GM23248 (cell line): ENCODE data around the gene TBX3. TPM values are rescaled to one million over a fixed set of nuclear protein-coding genes. Genes with fewer than 3 reads are reported as not detected.

Experiments used
- DNase-seq: peaks from one replicate; pipeline ENCODE4 v3.0.0-alpha.2; 2015
- H2AFZ ChIP-seq: fragments of 200-600 bp; sonication (generic); 2 replicates; pipeline ENCODE4 v1.6.1; 2016; ENCODE audit warnings: antibody characterized with exemption
- H3F3A ChIP-seq: fragments of 200-600 bp; sonication (generic); 2 replicates; pipeline ENCODE4 v1.6.1; 2016; ENCODE audit warnings: mild to moderate bottlenecking, antibody characterized with exemption, mixed run types; ENCODE audit not compliant: insufficient read depth
- H3K27ac ChIP-seq: fragments of 200-600 bp; sonication (generic); 2 replicates; pipeline ENCODE4 v1.5.1; 2016; ENCODE audit warnings: mild to moderate bottlenecking
- H3K27me3 ChIP-seq: fragments of 200-600 bp; sonication (generic); replicated peaks from 2 replicates; pipeline ENCODE4 v1.6.1; 2016; ENCODE audit warnings: mild to moderate bottlenecking; ENCODE audit not compliant: insufficient read depth
- H3K36me3 ChIP-seq: fragments of 200-600 bp; sonication (generic); 2 replicates; pipeline ENCODE4 v1.6.1; 2016; ENCODE audit warnings: low read depth, mild to moderate bottlenecking
- H3K4me1 ChIP-seq: fragments of 200-600 bp; sonication (generic); 2 replicates; pipeline ENCODE4 v1.6.1; 2016; ENCODE audit warnings: mild to moderate bottlenecking; ENCODE audit not compliant: insufficient read depth
- H3K4me2 ChIP-seq: fragments of 200-600 bp; sonication (generic); one replicate; pipeline ENCODE4 v1.6.1; 2016; ENCODE audit warnings: mild to moderate bottlenecking; ENCODE audit not compliant: unreplicated experiment
- H3K4me3 ChIP-seq: fragments of 200-600 bp; sonication (generic); 2 replicates; pipeline ENCODE4 v1.5.1; 2016; ENCODE audit warnings: mild to moderate bottlenecking
- H3K79me2 ChIP-seq: fragments of 200-600 bp; sonication (generic); 2 replicates; pipeline ENCODE4 v1.6.1; 2016; ENCODE audit warnings: mild to moderate bottlenecking; ENCODE audit not compliant: insufficient read depth
- H3K9ac ChIP-seq: fragments of 200-600 bp; sonication (generic); 2 replicates; pipeline ENCODE4 v1.6.1; 2016; ENCODE audit warnings: mild to moderate bottlenecking
- H3K9me2 ChIP-seq: fragments of 200-600 bp; sonication (generic); 2 replicates; pipeline ENCODE4 v1.6.1; 2016; ENCODE audit warnings: mixed run types, mild to moderate bottlenecking, moderate library complexity; ENCODE audit not compliant: insufficient read depth
- H3K9me3 ChIP-seq: fragments of 200-600 bp; sonication (generic); one replicate; pipeline ENCODE4 v1.6.1; 2017; ENCODE audit warnings: low read depth
- H4K20me1 ChIP-seq: fragments of 200-600 bp; sonication (generic); 2 replicates; pipeline ENCODE4 v1.6.0; 2016; ENCODE audit not compliant: insufficient read depth
- EZH2 ChIP-seq: fragments of 200-600 bp; sonication (generic); IDR thresholded peaks from 2 replicates; pipeline ENCODE4 v1.6.1; 2018; ENCODE audit warnings: antibody characterized with exemption, mild to moderate bottlenecking; ENCODE audit not compliant: insufficient read depth, poor library complexity, severe bottlenecking
- EZH2phosphoT487 ChIP-seq: fragments of 200-600 bp; sonication (generic); IDR thresholded peaks from 2 replicates; pipeline ENCODE4 v1.6.1; 2018; ENCODE audit warnings: antibody characterized with exemption, moderate library complexity, mild to moderate bottlenecking, low read depth; ENCODE audit not compliant: insufficient read depth
- WGBS, 2 experiments: methylation state at CpG; one replicate each; pipeline ENCODE4 v1.1.6; 2015 to 2017; ENCODE audit warnings: low lambda C conversion rate in 2 of 2, low coverage in 1 of 2; ENCODE audit errors: missing lambda C conversion rate in 2 of 2; 5-methylcytosine and 5-hydroxymethylcytosine counted together
- in situ Hi-C: fragments of 300-500 bp; cut with MboI; formaldehyde crosslinking; loops from 2 replicates; pipeline ENCODE4 v1.15.0; 2020
- polyA plus RNA-seq: library from polyadenylated mRNA; unstranded; fragments of >200 nt; fragmentation: Nextera tagmentation; extraction: Ambion mirVana; gene quantifications from 2 replicates; pipeline ENCODE4 v1.2.1, GENCODE V29; 2016
- total RNA-seq: library from RNA; depleted of rRNA; stranded (reverse); fragments of >200 nt; shearing (Covaris generic); gene quantifications from 2 replicates; pipeline ENCODE4 v1.2.3, GENCODE V29; 2014

TBX3 gene
- total and polyA plus RNA-seq, 2 experiments from 2014 or later: 25.1 to 29.2 TPM

- Histone ChIP-seq H3K27ac (no peak overlapping the region), H3F3A (no peaks in the 10 kb centered on the region), H3K9ac (no peak overlapping the region), H3K36me3 (no peaks in the 10 kb centered on the region), H2AFZ (no peak overlapping the region), H3K79me2 (no peaks in the 10 kb centered on the region), H3K27me3 (peaks cover 2% of the 10 kb centered on the region; the same call in 1 of the 2 replicates), H3K9me2 (no peaks in the 10 kb centered on the region), H3K9me3 (no peaks in the 10 kb centered on the region), H3K4me1 (no peaks in the 10 kb centered on the region), H4K20me1 (no peaks in the 10 kb centered on the region), H3K4me3 (no peak overlapping the region), H3K4me2 (no peak overlapping the region)
- DNase-seq: no peak
- TF ChIP-seq EZH2 (no peak), EZH2phosphoT487 (no peak)
- 95 to 96% methylated on average over 12 of the region's 12 CpGs for WGBS, 2 experiments
- in situ Hi-C loops: loop anchor here (25.0 kb wide), 1 partner anchor 668 kb away; no protein-coding TSS in a partner anchor
Observed at GRCh38 chr12:114694436-114695304, 10.7 kb upstream of the TBX3 start.

GRCh38 chr12:114693532-114693931 is 9.6 kb upstream of the TBX3 start:
- Histone ChIP-seq H3K36me3 (no peaks in the 10 kb centered on the region), H3K4me3 (no peak overlapping the region), H2AFZ (no peak overlapping the region), H3K4me2 (no peak overlapping the region), H3K9me2 (no peaks in the 10 kb centered on the region), H3F3A (no peaks in the 10 kb centered on the region), H3K9me3 (no peaks in the 10 kb centered on the region), H3K27ac (no peak overlapping the region), H3K9ac (no peak overlapping the region), H3K4me1 (no peaks in the 10 kb centered on the region), H3K79me2 (no peaks in the 10 kb centered on the region), H3K27me3 (0 out of 2 replicates have a peak, but pooled peaks cover 2% of the 10 kb centered on the region), H4K20me1 (no peaks in the 10 kb centered on the region)
- TF ChIP-seq EZH2 (no peak), EZH2phosphoT487 (no peak)
- no peak for DNase-seq
- WGBS, 2 experiments: 96 to 100% methylated on average over 6 of the region's 6 CpGs
- in situ Hi-C loops: loop anchor here (25.0 kb wide), 1 partner anchor 669 kb away; no protein-coding TSS in a partner anchor

GRCh38 chr12:114693059-114693531 is 9.1 kb upstream of the TBX3 start:
- TF ChIP-seq EZH2: no peak
- no peak for TF ChIP-seq EZH2phosphoT487
- H3K9ac ChIP-seq: peak overlapping the region; percentile 61
- no peaks in the 10 kb centered on the region for H4K20me1 ChIP-seq
- peak overlapping the region; percentile 99 for H3K4me2 ChIP-seq
- no peak overlapping the region for H3K27ac ChIP-seq
- DNase-seq: no peak
- peak overlapping the region; percentile 94 for H2AFZ ChIP-seq
- in situ Hi-C loops: loop anchor here (25.0 kb wide), 1 partner anchor 669 kb away; no protein-coding TSS in a partner anchor
- no peaks in the 10 kb centered on the region for H3K79me2 ChIP-seq
- WGBS, 2 experiments: 33 to 41% methylated on average over 12 to 13 of the region's 13 CpGs
- peak overlapping the region; percentile 88 for H3K4me3 ChIP-seq
- H3K9me2 ChIP-seq: no peaks in the 10 kb centered on the region
- H3K36me3 ChIP-seq: no peaks in the 10 kb centered on the region
- no peaks in the 10 kb centered on the region for H3K4me1 ChIP-seq
- H3F3A ChIP-seq: no peaks in the 10 kb centered on the region
- H3K27me3 ChIP-seq: 0 out of 2 replicates have a peak, but pooled peaks cover 2% of the 10 kb centered on the region
- no peaks in the 10 kb centered on the region for H3K9me3 ChIP-seq

GRCh38 chr12:114692186-114693058 is 8.4 kb upstream of the TBX3 start:
- H3K4me3 ChIP-seq: peak overlapping the region; percentile 88
- peak overlapping the region; percentile 61 for H3K9ac ChIP-seq
- peak overlapping the region; percentile 94 for H2AFZ ChIP-seq
- H3K36me3 ChIP-seq: no peaks in the 10 kb centered on the region
- in situ Hi-C loops: loop anchor here (25.0 kb wide), 1 partner anchor 670 kb away; no protein-coding TSS in a partner anchor
- no peaks in the 10 kb centered on the region for H4K20me1 ChIP-seq
- TF ChIP-seq EZH2phosphoT487 (no peak), EZH2 (peak; percentile 33)
- no peak overlapping the region for H3K27ac ChIP-seq
- H3K4me1 ChIP-seq: no peaks in the 10 kb centered on the region
- H3F3A ChIP-seq: no peaks in the 10 kb centered on the region
- no peaks in the 10 kb centered on the region for H3K79me2 ChIP-seq
- DNase-seq: peak; percentile 71
- H3K9me2 ChIP-seq: no peaks in the 10 kb centered on the region
- peak overlapping the region; percentile 99 for H3K4me2 ChIP-seq
- no peaks in the 10 kb centered on the region for H3K9me3 ChIP-seq
- 0 out of 2 replicates have a peak, but pooled peaks cover 2% of the 10 kb centered on the region for H3K27me3 ChIP-seq
- WGBS, 2 experiments: 20 to 21% methylated on average over 51 to 62 of the region's 62 CpGs
